GM12878 (cell line): ENCODE results near the gene RANGRF. TPM values are rescaled to one million over a fixed set of nuclear protein-coding genes. Genes with fewer than 3 reads are reported as not detected.

Experiments used
- ATAC-seq: fragments of 200-7000 bp; cut with Tn5 transposase; 3 replicates; pipeline ENCODE4 v1.9.1; 2020; ENCODE audit warnings: mild to moderate bottlenecking, moderate library complexity
- BruUV-seq: library from RNA; stranded (reverse); fragments of 400-500 nt; replicated peaks from 2 replicates; lab custom pipeline; 2021; lab: Mats Ljungman, UMichigan
- CTCF ChIA-PET: fragments of 300-600 bp; sonication (Branson Sonifier 250); formaldehyde crosslinking; extraction: SDS; loops from one replicate; lab custom pipeline; 2021; ENCODE audit warnings: inconsistent platforms; lab: Yijun Ruan, JAX
- POLR2A ChIA-PET: fragments of 350-600 bp; formaldehyde crosslinking; extraction: SDS; loops from one replicate; lab custom pipeline; 2021; ENCODE audit warnings: inconsistent platforms; lab: Charles Lee
- RAD21 ChIA-PET: fragments of 300-600 bp; sonication (Branson Sonifier 250); formaldehyde crosslinking; loops from one replicate; lab custom pipeline; 2023; ENCODE audit warnings: antibody characterized with exemption; ENCODE audit not compliant: unreplicated experiment; lab: Charles Lee
- SMC1A ChIA-PET: fragments of 300-600 bp; sonication (Branson Sonifier 250); formaldehyde crosslinking; loops from one replicate; lab custom pipeline; 2023; ENCODE audit not compliant: unreplicated experiment, uncharacterized antibody; lab: Charles Lee
- DNase-seq: peaks from one replicate; pipeline ENCODE4 v3.0.0-alpha.2; 2011; ENCODE audit warnings: low read depth, low spot score
- FAIRE-seq: peaks from 3 replicates; lab custom pipeline; 2011; peaks lifted over from hg19 to GRCh38; lab: Jason Lieb, UNC
- H2AFZ ChIP-seq: 2 replicates; pipeline ENCODE4 v1.6.0; 2011; ENCODE audit warnings: low read depth, low read length, control low read depth; ENCODE audit not compliant: control insufficient read depth
- H3K27ac ChIP-seq: 2 replicates; pipeline ENCODE4 v1.5.1; 2011; ENCODE audit warnings: control low read depth; ENCODE audit not compliant: control insufficient read depth, insufficient read depth
- H3K27me3 ChIP-seq, 2 experiments: replicated peaks in 1 of 2; 2 replicates each; pipeline versions ENCODE4 v1.6.0 to v1.6.1; 2011; ENCODE audit warnings: low read length in 1 of 2; ENCODE audit not compliant: control insufficient read depth in 2 of 2, insufficient read depth in 2 of 2
- H3K36me3 ChIP-seq, 2 experiments: 2 replicates each; pipeline ENCODE4 v1.5.1; 2011; ENCODE audit warnings: low read length in 1 of 2; ENCODE audit not compliant: control insufficient read depth in 2 of 2, insufficient read depth in 2 of 2
- H3K4me1 ChIP-seq: 2 replicates; pipeline ENCODE4 v1.6.1; 2011; ENCODE audit warnings: mild to moderate bottlenecking, low read length, moderate library complexity, mixed read lengths; ENCODE audit not compliant: control insufficient read depth, insufficient read depth
- H3K4me2 ChIP-seq: 2 replicates; pipeline ENCODE4 v1.6.0; 2011; ENCODE audit warnings: control low read depth; ENCODE audit not compliant: control insufficient read depth, insufficient read depth
- H3K4me3 ChIP-seq: fragments of 200-600 bp; sonication (generic); 2 replicates; pipeline ENCODE4 v1.5.1; 2016
- H3K79me2 ChIP-seq: 2 replicates; pipeline ENCODE4 v1.6.0; 2011; ENCODE audit warnings: low read length; ENCODE audit not compliant: control insufficient read depth, insufficient read depth
- H3K9ac ChIP-seq: 2 replicates; pipeline ENCODE4 v1.8.0; 2011; ENCODE audit warnings: low read length, control low read depth, mixed read lengths; ENCODE audit not compliant: control insufficient read depth, insufficient read depth
- H3K9me3 ChIP-seq: replicated peaks from 3 replicates; pipeline ENCODE4 v1.5.1; 2011; ENCODE audit warnings: mild to moderate bottlenecking, low read length; ENCODE audit not compliant: control insufficient read depth, insufficient read depth
- H4K20me1 ChIP-seq: 2 replicates; pipeline ENCODE4 v1.6.0; 2011; ENCODE audit not compliant: control insufficient read depth, insufficient read depth
- CHD2 ChIP-seq: IDR thresholded peaks from 2 replicates; pipeline ENCODE4 v1.6.1; 2011; ENCODE audit warnings: low read depth, low read length, improper control_type of control experiment, borderline replicate concordance
- IRF5 ChIP-seq: fragments of 450-650 bp; IDR thresholded peaks from 2 replicates; pipeline ENCODE4 v1.6.1; 2017; ENCODE audit warnings: borderline replicate concordance
- MEF2B ChIP-seq: fragments of 450-650 bp; IDR thresholded peaks from 2 replicates; pipeline ENCODE4 v1.6.1; 2018; ENCODE audit warnings: mild to moderate bottlenecking, moderate library complexity; ENCODE audit not compliant: partially characterized antibody, poor library complexity, severe bottlenecking
- NBN ChIP-seq: fragments of 450-650 bp; IDR thresholded peaks from 2 replicates; pipeline ENCODE4 v1.6.1; 2016
- NR2C1 ChIP-seq: fragments of 450-650 bp; IDR thresholded peaks from 2 replicates; pipeline ENCODE4 v1.6.1; 2017; ENCODE audit warnings: antibody characterized with exemption, mild to moderate bottlenecking, moderate library complexity
- NR2F1 ChIP-seq: fragments of 450-650 bp; conservative IDR thresholded peaks from 2 replicates; pipeline ENCODE4 v1.6.1; 2017; ENCODE audit warnings: mild to moderate bottlenecking
- SPI1 ChIP-seq: IDR thresholded peaks from 2 replicates; pipeline ENCODE4 v1.6.1; 2011; ENCODE audit warnings: low read depth, mild to moderate bottlenecking, low read length, moderate library complexity, borderline replicate concordance; ENCODE audit not compliant: insufficient read depth
- STAT1 ChIP-seq: fragments of 450-650 bp; conservative IDR thresholded peaks from 2 replicates; pipeline ENCODE4 v1.6.1; 2014; ENCODE audit warnings: antibody characterized with exemption, mild to moderate bottlenecking
- WGBS: methylation state at CpG from one replicate; pipeline ENCODE4 v1.1.6; 2016; ENCODE audit warnings: low lambda C conversion rate; ENCODE audit not compliant: insufficient replicate concordance, insufficient coverage; ENCODE audit errors: missing lambda C conversion rate; 5-methylcytosine and 5-hydroxymethylcytosine counted together
- in situ Hi-C: fragments of 300-500 bp; cut with MboI; formaldehyde crosslinking; loops from 9 replicates; pipeline ENCODE4 v1.14.3; 2018; ENCODE audit warnings: mixed read lengths
- intact Hi-C: fragments of 100-400 bp; cut with micrococcal nuclease; formaldehyde crosslinking; loops from one replicate; pipeline ENCODE4 v1.14.2; 2022; ENCODE audit not compliant: unreplicated experiment
- polyA plus RNA-seq, 11 experiments: library from polyadenylated mRNA; depleted of rRNA in 4 of 11; unstranded in 6 of 11; stranded (reverse) in 5 of 11; fragments of >200 nt; fragmentation: Nextera tagmentation in 4 of 11; fragmentation: Illumina TruSeq in 1 of 11; extraction: Ambion mirVana in 4 of 11; extraction: Trizol in 1 of 11; gene quantifications; 1 replicate in 1 of 11; 2 replicates in 10 of 11; pipeline versions ENCODE4 v1.2.1 to v1.2.3, GENCODE V29; 2011 to 2016; ENCODE audit warnings: inconsistent platforms in 2 of 11, missing spikeins in 2 of 11, low read depth in 1 of 11
- total RNA-seq, 4 experiments: library from RNA; depleted of rRNA in 3 of 4; stranded (reverse); fragments of >200 nt in 3 of 4; fragmentation: Illumina TruSeq in 1 of 4; extraction: Trizol in 1 of 4; gene quantifications; 2 replicates each; pipeline versions ENCODE4 v1.2.1 to v1.2.3, GENCODE V29; 2013 to 2021

Gene RANGRF
- total and polyA plus RNA-seq, 10 of the 15 experiments (the other 5 are each of a cell fraction or from before 2014, with no cell fraction given) = 30.1 to 181 (median 61.4) TPM

DNA sequence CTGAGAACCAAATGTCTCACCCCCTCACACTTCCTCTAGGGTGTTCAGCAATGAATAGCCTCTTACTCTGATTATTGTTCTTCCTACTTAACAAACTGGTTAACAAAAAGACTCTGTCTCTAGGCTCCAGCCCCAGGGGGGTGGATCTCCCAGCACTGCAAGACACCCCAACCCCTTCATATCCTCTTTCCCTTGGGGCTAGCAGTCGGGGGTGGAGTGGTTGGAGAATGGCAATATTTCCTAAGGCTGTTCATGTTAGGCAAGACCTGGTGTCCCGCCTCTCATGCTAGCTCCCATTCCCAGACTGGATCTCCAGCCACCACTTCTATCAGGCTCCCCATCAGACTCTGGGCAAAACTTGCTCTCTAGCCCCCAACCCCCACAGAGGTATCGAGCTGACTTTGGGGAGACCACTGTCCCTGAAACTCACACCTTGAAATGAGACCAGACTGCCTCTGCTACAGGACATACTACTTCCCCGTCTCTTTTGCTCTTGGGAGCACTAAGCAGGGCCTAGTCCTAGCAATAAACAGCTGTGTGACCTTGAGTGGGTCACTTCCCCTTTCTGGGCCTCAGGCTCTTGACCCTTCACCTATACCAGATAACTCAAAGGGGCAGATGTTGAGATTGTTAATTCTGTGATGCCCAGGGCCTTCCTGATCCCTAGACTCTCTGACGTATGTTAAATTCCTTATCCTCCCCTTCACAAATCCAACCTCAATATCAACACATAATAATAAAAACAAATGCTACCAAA lies 4.3 kb downstream of the RANGRF start:
- in situ Hi-C loops = no loop called here
- ChIA-PET POLR2A (interaction anchor here (0.5 to 1.2 kb wide), 6 partner anchors 43 to 174 kb away, joined by 3 to 6 read pairs (median 5); partner anchors contain the start of genes BORCS6 and CTC1), RAD21 (interaction anchor here (0.9 to 1.0 kb wide), 2 partner anchors 43 to 45 kb away, joined by 3 read pairs; partner anchors contain the start of genes CTC1 and PFAS), SMC1A (interaction anchor here (0.7 to 3.8 kb wide), 5 partner anchors 11 to 71 kb away, joined by 3 to 40 read pairs (median 4); no protein-coding TSS in a partner anchor), CTCF (interaction anchor here (0.8 to 1.2 kb wide), 3 partner anchors 8 to 174 kb away, joined by 3 to 5 read pairs (median 3); no protein-coding TSS in a partner anchor)
- no peaks in the 10 kb centered on the region for H4K20me1 ChIP-seq
- peaks cover 29% of the 10 kb centered on the region for H3K4me1 ChIP-seq
- peaks cover 6% of the 10 kb centered on the region for H3K79me2 ChIP-seq
- ATAC-seq (no peak), DNase-seq (no peak), FAIRE-seq (no peak)
- H3K4me3 ChIP-seq = no peak overlapping the region
- peak overlapping the region; percentile 22 for H3K4me2 ChIP-seq
- no peaks in the 10 kb centered on the region for H3K9me3 ChIP-seq
- no peak overlapping the region for H3K9ac ChIP-seq
- intact Hi-C loops = no loop called here
- 46% methylated on average over 5 of the region's 5 CpGs for WGBS
- no peaks in the 10 kb centered on the region for H3K36me3 ChIP-seq
- no TSS peak for BruUV-seq
- TF ChIP-seq MEF2B (peak; percentile 15), IRF5 (no peak), STAT1 (no peak), NR2C1 (peak; percentile 65), CHD2 (no peak), SPI1 (peak; percentile 82), NR2F1 (peak; percentile 90), NBN (no peak)
- no peak overlapping the region for H3K27ac ChIP-seq
- no peaks in the 10 kb centered on the region for H3K27me3 ChIP-seq
- peak overlapping the region; percentile 35 for H2AFZ ChIP-seq
